ENCODE results near the gene KLRC3.

DNA sequence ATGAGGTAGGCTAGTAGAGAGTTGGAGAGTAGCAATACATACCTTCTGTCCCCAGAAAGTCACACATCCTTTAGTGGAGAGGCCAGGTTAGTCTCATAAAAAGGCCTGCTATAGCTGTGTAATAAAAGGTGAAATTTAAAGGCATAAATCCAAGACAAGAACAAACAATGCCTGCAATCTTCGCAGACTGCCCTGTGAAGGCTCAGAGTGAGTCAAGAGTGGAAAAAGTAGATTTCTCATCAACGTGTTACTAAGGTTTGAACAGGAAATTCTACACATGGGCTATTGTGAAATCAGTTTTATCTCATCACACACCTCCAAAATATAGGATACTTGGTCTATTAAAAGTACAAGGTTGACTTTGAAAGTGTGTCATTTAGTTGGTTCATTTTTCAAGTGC lies 32.8 kb upstream of the KLRC3 start, which contains the start of gene KLRC1:
- TF ChIP-seq, protein P1, sequence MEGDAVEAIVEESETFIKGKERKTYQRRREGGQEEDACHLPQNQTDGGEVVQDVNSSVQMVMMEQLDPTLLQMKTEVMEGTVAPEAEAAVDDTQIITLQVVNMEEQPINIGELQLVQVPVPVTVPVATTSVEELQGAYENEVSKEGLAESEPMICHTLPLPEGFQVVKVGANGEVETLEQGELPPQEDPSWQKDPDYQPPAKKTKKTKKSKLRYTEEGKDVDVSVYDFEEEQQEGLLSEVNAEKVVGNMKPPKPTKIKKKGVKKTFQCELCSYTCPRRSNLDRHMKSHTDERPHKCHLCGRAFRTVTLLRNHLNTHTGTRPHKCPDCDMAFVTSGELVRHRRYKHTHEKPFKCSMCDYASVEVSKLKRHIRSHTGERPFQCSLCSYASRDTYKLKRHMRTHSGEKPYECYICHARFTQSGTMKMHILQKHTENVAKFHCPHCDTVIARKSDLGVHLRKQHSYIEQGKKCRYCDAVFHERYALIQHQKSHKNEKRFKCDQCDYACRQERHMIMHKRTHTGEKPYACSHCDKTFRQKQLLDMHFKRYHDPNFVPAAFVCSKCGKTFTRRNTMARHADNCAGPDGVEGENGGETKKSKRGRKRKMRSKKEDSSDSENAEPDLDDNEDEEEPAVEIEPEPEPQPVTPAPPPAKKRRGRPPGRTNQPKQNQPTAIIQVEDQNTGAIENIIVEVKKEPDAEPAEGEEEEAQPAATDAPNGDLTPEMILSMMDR (IDR thresholded peaks at IDR 0.05) = no peak
- no peak for TF ChIP-seq POLR2A (IDR thresholded peaks at IDR 0.05)

Data from heart left ventricle (tissue), 13 donors.